T-helper 2 cell treated with Interferon-gamma antibody and Interleukin-4, amounts not matched to agents 5 μg/mL and 100 μg/mL, for 36 hours (primary cell): Measurements from ENCODE around the gene RHBDD2.
"Not testable (repeated sequence)": the region's sequence is repeated elsewhere in the genome, so short reads cannot be mapped to it uniquely, and the experiment has no call there.

Experiments used
- DNase-seq: peaks from one replicate; pipeline ENCODE4 v3.0.0; 2021; ENCODE audit warnings: low spot score
- H3K27ac Mint-ChIP-seq: one replicate; pipeline ENCODE4 v1.8.0; 2021; ENCODE audit warnings: mild to moderate bottlenecking, mixed read lengths
- H3K27me3 Mint-ChIP-seq: one replicate; pipeline ENCODE4 v1.8.0; 2021; ENCODE audit warnings: low read depth, mixed read lengths
- H3K36me3 Mint-ChIP-seq: one replicate; pipeline ENCODE4 v1.8.0; 2021; ENCODE audit warnings: low read depth, mixed read lengths
- H3K4me1 Mint-ChIP-seq: one replicate; pipeline ENCODE4 v1.8.0; 2021; ENCODE audit warnings: low read depth, mixed read lengths
- H3K4me3 Mint-ChIP-seq: one replicate; pipeline ENCODE4 v1.8.0; 2022; ENCODE audit warnings: mild to moderate bottlenecking, moderate library complexity, mixed read lengths
- H3K9me3 Mint-ChIP-seq: one replicate; pipeline ENCODE4 v1.8.0; 2021; ENCODE audit warnings: mixed read lengths

RHBDD2 gene

GRCh38 chr7:75874180-75874579 is 4.7 kb upstream of the RHBDD2 start:
- H3K27me3 Mint-ChIP-seq, H3K4me3 Mint-ChIP-seq, H3K36me3 Mint-ChIP-seq, H3K9me3 Mint-ChIP-seq, DNase-seq, H3K27ac Mint-ChIP-seq: not testable (repeated sequence)
- H3K4me1 Mint-ChIP-seq, result peaks cover 16% of the 10 kb centered on the region

GRCh38 chr7:75875113-75876080 is 3.4 kb upstream of the RHBDD2 start:
- Mint-ChIP-seq H3K4me1 (peaks cover 23% of the 10 kb centered on the region), H3K27ac (no peak overlapping the region), H3K9me3 (no peaks in the 10 kb centered on the region)

GRCh38 chr7:75876126-75876881 is 2.5 kb upstream of the RHBDD2 start:
- peaks cover 25% of the 10 kb centered on the region for H3K4me1 Mint-ChIP-seq
- H3K4me3 Mint-ChIP-seq, result no peak overlapping the region
- DNase-seq, result no peak
- H3K27ac Mint-ChIP-seq, result no peak overlapping the region
- no peaks in the 10 kb centered on the region for H3K27me3 Mint-ChIP-seq
- no peaks in the 10 kb centered on the region for H3K9me3 Mint-ChIP-seq
- peaks cover 17% of the 10 kb centered on the region for H3K36me3 Mint-ChIP-seq

More at GRCh38 chr7:75875113-75876080, 3.4 kb upstream of the RHBDD2 start:
- no peak for DNase-seq
- no peaks in the 10 kb centered on the region for H3K27me3 Mint-ChIP-seq
- no peak overlapping the region for H3K4me3 Mint-ChIP-seq
- peaks cover 12% of the 10 kb centered on the region for H3K36me3 Mint-ChIP-seq

GRCh38 chr7:75878312-75878768 is 494 bp upstream of the RHBDD2 start:
- DNase-seq, result no peak
- Mint-ChIP-seq H3K9me3 (no peaks in the 10 kb centered on the region), H3K27me3 (no peaks in the 10 kb centered on the region), H3K4me1 (peaks cover 33% of the 10 kb centered on the region), H3K4me3 (peak overlapping the region; percentile 99), H3K27ac (peak overlapping the region; percentile 97), H3K36me3 (peaks cover 33% of the 10 kb centered on the region)

- no peaks in the 10 kb centered on the region for H3K27me3 Mint-ChIP-seq
- no peaks in the 10 kb centered on the region for H3K9me3 Mint-ChIP-seq
- peaks cover 37% of the 10 kb centered on the region for H3K36me3 Mint-ChIP-seq
- H3K4me1 Mint-ChIP-seq, result peaks cover 33% of the 10 kb centered on the region
- H3K4me3 Mint-ChIP-seq, result peak overlapping the region; percentile 99
- peak overlapping the region; percentile 97 for H3K27ac Mint-ChIP-seq
- peak; percentile 63 for DNase-seq
Observed at GRCh38 chr7:75879771-75880184, 944 bp downstream of the RHBDD2 start.

- DNase-seq, result peak; percentile 29
- Mint-ChIP-seq H3K27ac (peak overlapping the region; percentile 97), H3K9me3 (no peaks in the 10 kb centered on the region), H3K4me3 (peak overlapping the region; percentile 99), H3K36me3 (peaks cover 37% of the 10 kb centered on the region), H3K27me3 (no peaks in the 10 kb centered on the region), H3K4me1 (peaks cover 33% of the 10 kb centered on the region)
Observed at GRCh38 chr7:75880242-75880641, 1.4 kb downstream of the RHBDD2 start.

- no peaks in the 10 kb centered on the region for H3K9me3 Mint-ChIP-seq
- H3K4me1 Mint-ChIP-seq, result peaks cover 33% of the 10 kb centered on the region
- H3K36me3 Mint-ChIP-seq, result peaks cover 40% of the 10 kb centered on the region
- peak overlapping the region; percentile 20 for H3K27ac Mint-ChIP-seq
- DNase-seq, result no peak
- H3K27me3 Mint-ChIP-seq, result no peaks in the 10 kb centered on the region
- H3K4me3 Mint-ChIP-seq, result peak overlapping the region; percentile 1
Observed at GRCh38 chr7:75881436-75882095, 2.7 kb downstream of the RHBDD2 start.

- Mint-ChIP-seq H3K4me1 (peaks cover 26% of the 10 kb centered on the region), H3K36me3 (peaks cover 47% of the 10 kb centered on the region)
- not testable (repeated sequence) for H3K4me3 Mint-ChIP-seq, H3K9me3 Mint-ChIP-seq, H3K27ac Mint-ChIP-seq, H3K27me3 Mint-ChIP-seq, DNase-seq
Observed at GRCh38 chr7:75883265-75883824, 4.5 kb downstream of the RHBDD2 start.

GRCh38 chr7:75884476-75884875 is 5.6 kb downstream of the RHBDD2 start:
- Mint-ChIP-seq H3K4me3 (no peak overlapping the region), H3K9me3 (no peaks in the 10 kb centered on the region), H3K27me3 (no peaks in the 10 kb centered on the region), H3K4me1 (peaks cover 25% of the 10 kb centered on the region), H3K27ac (no peak overlapping the region), H3K36me3 (peaks cover 46% of the 10 kb centered on the region)
- no peak for DNase-seq

- Mint-ChIP-seq H3K9me3 (no peaks in the 10 kb centered on the region), H3K27me3 (no peaks in the 10 kb centered on the region), H3K4me1 (peaks cover 22% of the 10 kb centered on the region), H3K4me3 (no peak overlapping the region), H3K36me3 (peaks cover 44% of the 10 kb centered on the region), H3K27ac (no peak overlapping the region)
- no peak for DNase-seq
Observed at GRCh38 chr7:75885036-75885435, 6.2 kb downstream of the RHBDD2 start.

- Mint-ChIP-seq H3K4me1 (peaks cover 6% of the 10 kb centered on the region), H3K27me3 (no peaks in the 10 kb centered on the region), H3K9me3 (no peaks in the 10 kb centered on the region), H3K4me3 (no peak overlapping the region), H3K36me3 (peaks cover 23% of the 10 kb centered on the region), H3K27ac (no peak overlapping the region)
- no peak for DNase-seq
Observed at GRCh38 chr7:75887669-75888369, 9.0 kb downstream of the RHBDD2 start.

GRCh38 chr7:75888464-75889222 is 9.8 kb downstream of the RHBDD2 start:
- Mint-ChIP-seq H3K36me3 (peaks cover 20% of the 10 kb centered on the region), H3K4me1 (peaks cover 6% of the 10 kb centered on the region), H3K9me3 (no peaks in the 10 kb centered on the region), H3K27ac (peak overlapping the region; percentile 16), H3K27me3 (no peaks in the 10 kb centered on the region), H3K4me3 (no peak overlapping the region)
- DNase-seq, result no peak
